Karpas-422 (cell line): ENCODE data around the gene PACSIN3. TPM values are rescaled to one million over a fixed set of nuclear protein-coding genes. Genes with fewer than 3 reads are reported as not detected.

Experiments used
- DNase-seq: peaks from one replicate; pipeline ENCODE4 v3.0.0-alpha.2; 2015
- H2AFZ ChIP-seq: fragments of 200-600 bp; sonication (generic); 2 replicates; pipeline ENCODE4 v1.6.1; 2014; ENCODE audit warnings: antibody characterized with exemption, low read length, mixed read lengths
- H3K27ac ChIP-seq: fragments of 200-600 bp; sonication (generic); 2 replicates; pipeline ENCODE4 v1.5.1; 2014; ENCODE audit warnings: mild to moderate bottlenecking, low read length, moderate library complexity
- H3K27me3 ChIP-seq: fragments of 200-600 bp; sonication (generic); 2 replicates; pipeline ENCODE4 v1.6.1; 2014; ENCODE audit warnings: low read length, mixed read lengths
- H3K36me3 ChIP-seq: fragments of 200-600 bp; sonication (generic); 2 replicates; pipeline ENCODE4 v1.6.1; 2014; ENCODE audit warnings: low read length, mixed read lengths; ENCODE audit not compliant: insufficient read depth
- H3K4me1 ChIP-seq: fragments of 200-600 bp; sonication (generic); 2 replicates; pipeline ENCODE4 v1.6.1; 2014; ENCODE audit warnings: mild to moderate bottlenecking, low read length, mixed read lengths
- H3K4me2 ChIP-seq: fragments of 200-600 bp; sonication (generic); 2 replicates; pipeline ENCODE4 v1.6.1; 2014; ENCODE audit warnings: low read length, low read depth, mild to moderate bottlenecking; ENCODE audit not compliant: poor library complexity, severe bottlenecking
- H3K4me3 ChIP-seq: fragments of 200-600 bp; sonication (generic); 2 replicates; pipeline ENCODE4 v1.5.1; 2014; ENCODE audit warnings: mild to moderate bottlenecking, antibody characterized with exemption, low read length, mixed read lengths
- H3K79me2 ChIP-seq: fragments of 200-600 bp; sonication (generic); 2 replicates; pipeline ENCODE4 v1.6.1; 2014; ENCODE audit warnings: mild to moderate bottlenecking, low read length, mixed read lengths
- H3K9ac ChIP-seq: fragments of 200-600 bp; sonication (generic); 2 replicates; pipeline ENCODE4 v1.6.0; 2014; ENCODE audit warnings: low read length
- H3K9me2 ChIP-seq: fragments of 200-600 bp; sonication (generic), shearing (Covaris generic); replicated peaks from 2 replicates; pipeline ENCODE4 v1.6.0; 2014; ENCODE audit warnings: mild to moderate bottlenecking, low read length, moderate library complexity; ENCODE audit not compliant: insufficient read depth
- H3K9me3 ChIP-seq: fragments of 300-700, 200-600 bp; sonication (generic); 2 replicates; pipeline ENCODE4 v1.6.1; 2014; ENCODE audit warnings: low read length, mixed read lengths
- H4K20me1 ChIP-seq: fragments of 200-600 bp; sonication (generic); 2 replicates; pipeline ENCODE4 v1.6.1; 2014; ENCODE audit warnings: mild to moderate bottlenecking, antibody characterized with exemption, low read length, low read depth; ENCODE audit not compliant: insufficient read depth
- total RNA-seq: library from RNA; depleted of rRNA; stranded (reverse); fragments of >200 nt; shearing (Covaris generic); gene quantifications from 2 replicates; pipeline ENCODE4 v1.2.3, GENCODE V29; 2014; ENCODE audit warnings: low replicate concordance

The PACSIN3 gene
- total RNA-seq, 1 experiment from 2014 or later: 1.1 TPM

GRCh38 chr11:47149782-47150181 is 36.5 kb downstream of the PACSIN3 start:
- no peaks in the 10 kb centered on the region for H3K9me2 ChIP-seq
- H3K27me3 ChIP-seq: no peaks in the 10 kb centered on the region
- H2AFZ ChIP-seq: no peak overlapping the region
- H3K9me3 ChIP-seq: no peaks in the 10 kb centered on the region
- no peak for DNase-seq
- H3K79me2 ChIP-seq: no peaks in the 10 kb centered on the region
- peak overlapping the region; percentile 64 for H3K27ac ChIP-seq
- peak overlapping the region; percentile 26 for H3K4me2 ChIP-seq
- peaks cover 58% of the 10 kb centered on the region for H3K4me1 ChIP-seq
- no peak overlapping the region for H3K4me3 ChIP-seq
- H3K36me3 ChIP-seq: no peaks in the 10 kb centered on the region
- no peaks in the 10 kb centered on the region for H4K20me1 ChIP-seq
- H3K9ac ChIP-seq: peak overlapping the region; percentile 22

GRCh38 chr11:47148903-47149531 is 37.2 kb downstream of the PACSIN3 start:
- Histone ChIP-seq H2AFZ (no peak overlapping the region), H3K9me2 (no peaks in the 10 kb centered on the region), H3K4me1 (peaks cover 54% of the 10 kb centered on the region), H3K36me3 (no peaks in the 10 kb centered on the region), H3K27me3 (no peaks in the 10 kb centered on the region), H3K9me3 (no peaks in the 10 kb centered on the region), H3K27ac (peak overlapping the region; percentile 64), H3K79me2 (no peaks in the 10 kb centered on the region), H4K20me1 (no peaks in the 10 kb centered on the region), H3K4me2 (no peak overlapping the region), H3K4me3 (no peak overlapping the region), H3K9ac (no peak overlapping the region; the same call in 1 of the 2 replicates)
- no peak for DNase-seq

- no peak for DNase-seq
- no peak overlapping the region for H2AFZ ChIP-seq
- H3K27me3 ChIP-seq: no peaks in the 10 kb centered on the region
- no peak overlapping the region for H3K4me3 ChIP-seq
- H3K4me1 ChIP-seq: peaks cover 49% of the 10 kb centered on the region
- no peaks in the 10 kb centered on the region for H4K20me1 ChIP-seq
- no peaks in the 10 kb centered on the region for H3K79me2 ChIP-seq
- H3K9me3 ChIP-seq: no peaks in the 10 kb centered on the region
- H3K27ac ChIP-seq: no peak overlapping the region
- no peak overlapping the region for H3K4me2 ChIP-seq
- no peaks in the 10 kb centered on the region for H3K36me3 ChIP-seq
- H3K9me2 ChIP-seq: no peaks in the 10 kb centered on the region
- H3K9ac ChIP-seq: no peak overlapping the region
These were observed 38.0 kb downstream of the PACSIN3 start for GRCh38 chr11:47148270-47148669.

GRCh38 chr11:47147681-47148080 is 38.6 kb downstream of the PACSIN3 start:
- no peak for DNase-seq
- H3K36me3 ChIP-seq: no peaks in the 10 kb centered on the region
- H3K4me1 ChIP-seq: peaks cover 47% of the 10 kb centered on the region

GRCh38 chr11:47147250-47147649 is 39.0 kb downstream of the PACSIN3 start:
- no peaks in the 10 kb centered on the region for H4K20me1 ChIP-seq
- no peak for DNase-seq
- peak overlapping the region; percentile 59 for H3K27ac ChIP-seq
- H2AFZ ChIP-seq: no peak overlapping the region
- no peaks in the 10 kb centered on the region for H3K79me2 ChIP-seq
- no peak overlapping the region for H3K4me3 ChIP-seq
- no peaks in the 10 kb centered on the region for H3K27me3 ChIP-seq
- no peaks in the 10 kb centered on the region for H3K36me3 ChIP-seq
- peaks cover 46% of the 10 kb centered on the region for H3K4me1 ChIP-seq
- H3K4me2 ChIP-seq: no peak overlapping the region
- no peak overlapping the region for H3K9ac ChIP-seq
- H3K9me3 ChIP-seq: no peaks in the 10 kb centered on the region
- no peaks in the 10 kb centered on the region for H3K9me2 ChIP-seq

More at GRCh38 chr11:47147681-47148080, 38.6 kb downstream of the PACSIN3 start:
- Histone ChIP-seq H3K27me3 (no peaks in the 10 kb centered on the region), H3K9ac (no peak overlapping the region), H3K79me2 (no peaks in the 10 kb centered on the region), H3K4me3 (no peak overlapping the region), H3K4me2 (no peak overlapping the region), H3K9me2 (no peaks in the 10 kb centered on the region), H3K27ac (no peak overlapping the region), H3K9me3 (no peaks in the 10 kb centered on the region), H2AFZ (no peak overlapping the region), H4K20me1 (no peaks in the 10 kb centered on the region)

GRCh38 chr11:47144541-47144940 is 41.7 kb downstream of the PACSIN3 start:
- Histone ChIP-seq H3K9me2 (no peaks in the 10 kb centered on the region), H3K36me3 (no peaks in the 10 kb centered on the region), H4K20me1 (no peaks in the 10 kb centered on the region), H2AFZ (no peak overlapping the region), H3K9me3 (no peaks in the 10 kb centered on the region), H3K27me3 (no peaks in the 10 kb centered on the region), H3K4me3 (no peak overlapping the region), H3K9ac (no peak overlapping the region), H3K4me2 (no peak overlapping the region), H3K79me2 (no peaks in the 10 kb centered on the region), H3K27ac (no peak overlapping the region), H3K4me1 (peaks cover 22% of the 10 kb centered on the region)
- DNase-seq: no peak

GRCh38 chr11:47143322-47143721 is 42.9 kb downstream of the PACSIN3 start:
- no peak for DNase-seq
- H3K4me2 ChIP-seq: no peak overlapping the region
- H3K9me3 ChIP-seq: no peaks in the 10 kb centered on the region
- 0 out of 2 replicates have a peak overlapping the region, but pooled peaks have one; percentile 9 for H3K27ac ChIP-seq
- no peaks in the 10 kb centered on the region for H3K36me3 ChIP-seq
- H3K9me2 ChIP-seq: no peaks in the 10 kb centered on the region
- H3K79me2 ChIP-seq: no peaks in the 10 kb centered on the region
- H3K4me3 ChIP-seq: no peak overlapping the region
- no peak overlapping the region for H3K9ac ChIP-seq
- H2AFZ ChIP-seq: no peak overlapping the region
- no peaks in the 10 kb centered on the region for H3K27me3 ChIP-seq
- peaks cover 16% of the 10 kb centered on the region for H3K4me1 ChIP-seq
- H4K20me1 ChIP-seq: no peaks in the 10 kb centered on the region

- H3K4me3 ChIP-seq: no peak overlapping the region
- no peaks in the 10 kb centered on the region for H3K9me2 ChIP-seq
- no peaks in the 10 kb centered on the region for H3K9me3 ChIP-seq
These were observed 46.4 kb downstream of the PACSIN3 start for GRCh38 chr11:47139878-47140277.

More at GRCh38 chr11:47139878-47140277, 46.4 kb downstream of the PACSIN3 start:
- no peak overlapping the region for H3K9ac ChIP-seq
- H3K4me1 ChIP-seq: peaks cover 20% of the 10 kb centered on the region
- no peak overlapping the region for H3K27ac ChIP-seq
- DNase-seq: no peak
- no peaks in the 10 kb centered on the region for H3K27me3 ChIP-seq
- no peak overlapping the region for H2AFZ ChIP-seq
- no peaks in the 10 kb centered on the region for H4K20me1 ChIP-seq
- no peak overlapping the region for H3K4me2 ChIP-seq
- H3K79me2 ChIP-seq: no peaks in the 10 kb centered on the region
- no peaks in the 10 kb centered on the region for H3K36me3 ChIP-seq
